ENCODE measurements around the gene FAM131B.

The FAM131B gene

GRCh38 chr7:143356414-143357050 is 6.0 kb downstream of the FAM131B start:
- no peak for DNase-seq

DNA sequence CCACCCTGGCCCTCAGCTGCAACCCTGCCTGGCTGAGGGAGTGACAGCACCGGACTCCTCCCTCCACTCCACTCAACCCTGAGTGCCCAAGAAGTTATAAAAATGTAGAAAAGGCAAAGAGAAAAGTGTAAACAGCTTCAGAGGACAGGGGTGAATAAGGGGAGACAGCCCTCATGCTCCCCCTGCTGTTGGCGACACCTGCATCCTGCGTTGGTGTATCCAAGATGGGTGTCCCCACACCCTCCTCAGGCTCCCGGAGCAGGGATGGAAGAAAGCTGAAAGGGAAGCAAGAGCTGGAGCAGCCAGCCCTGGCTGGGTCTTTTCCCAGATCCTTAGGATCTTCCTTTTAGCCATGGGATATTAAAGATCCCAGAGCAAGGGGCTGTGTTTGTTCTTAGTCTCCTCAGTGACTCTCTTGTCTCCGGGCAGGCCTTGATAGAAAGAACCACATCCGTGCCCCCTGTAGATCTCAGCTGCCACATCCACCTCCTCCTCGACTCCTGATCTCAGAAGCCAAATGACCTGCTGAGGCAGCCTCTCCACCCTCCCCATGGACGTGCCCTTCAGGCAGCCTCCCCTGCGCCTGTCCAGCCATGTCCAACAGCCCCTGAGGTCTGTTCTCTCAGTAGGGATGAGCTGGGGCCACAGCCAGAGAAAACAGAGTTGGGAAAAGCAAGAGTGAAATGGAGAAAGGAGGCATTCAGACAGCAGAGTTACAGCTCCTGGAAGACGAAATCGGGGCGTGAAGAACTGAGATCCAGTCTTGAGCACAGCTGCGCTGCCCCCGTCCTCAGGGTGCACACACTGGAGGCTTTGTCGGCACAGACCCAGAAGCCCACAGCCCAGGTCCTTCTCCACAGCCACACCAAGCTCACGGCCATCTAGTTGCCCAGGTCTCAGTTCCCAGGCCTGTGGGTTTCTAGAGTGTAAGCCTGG is 6.8 kb downstream of the FAM131B start:
- DNase-seq, result no peak

- no peak for DNase-seq
Observed at GRCh38 chr7:143354965-143355364, 7.5 kb downstream of the FAM131B start.

DNA sequence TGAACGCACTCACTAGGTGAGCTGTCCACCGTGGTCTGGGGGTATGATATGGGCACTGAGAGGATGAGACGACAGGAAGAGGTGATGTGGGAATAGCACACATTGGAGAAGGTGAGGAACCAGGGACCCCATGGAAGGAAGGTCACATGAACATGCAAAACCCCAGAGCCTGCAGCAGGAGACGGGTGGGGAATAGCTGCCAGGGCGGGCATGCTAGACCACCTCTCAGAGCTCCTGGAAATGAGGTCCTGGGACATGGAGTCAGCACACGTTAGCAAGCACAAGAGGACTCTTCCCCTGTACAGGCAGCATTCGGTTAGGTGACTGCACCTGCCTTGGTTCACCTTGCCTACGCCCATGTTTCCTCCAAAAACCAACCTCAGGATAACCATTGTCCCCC is 8.1 kb downstream of the FAM131B start:
- no peak for DNase-seq

GRCh38 chr7:143352531-143353002 is 9.9 kb downstream of the FAM131B start:
- DNase-seq, result no peak

- no peak for DNase-seq
Observed at GRCh38 chr7:143351574-143351973, 10.9 kb downstream of the FAM131B start.

GRCh38 chr7:143351060-143351459 is 11.5 kb downstream of the FAM131B start:
- DNase-seq, result no peak

- no peak for DNase-seq
Observed at GRCh38 chr7:143347950-143348349, 14.6 kb downstream of the FAM131B start.

DNA sequence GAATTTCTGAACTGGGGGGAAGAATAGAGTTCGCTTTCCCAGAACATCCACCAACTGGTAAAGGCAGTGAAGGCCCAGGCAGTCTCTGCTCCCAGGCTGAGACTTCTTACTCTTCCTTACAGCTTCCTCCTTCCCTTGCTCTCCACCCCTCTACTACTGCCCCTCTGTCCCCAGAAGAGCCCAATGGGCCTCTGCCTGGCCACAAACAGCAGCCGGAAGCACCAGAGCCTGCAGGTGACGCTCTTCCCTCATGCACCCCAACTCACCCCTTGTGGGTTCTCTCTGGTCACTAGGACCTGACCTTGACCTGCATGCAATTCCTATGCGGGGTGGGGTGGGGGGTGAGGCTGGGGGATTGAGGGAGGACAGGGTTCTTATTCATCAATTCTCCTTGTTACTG is 16.5 kb downstream of the FAM131B start:
- no peak for DNase-seq

DNA sequence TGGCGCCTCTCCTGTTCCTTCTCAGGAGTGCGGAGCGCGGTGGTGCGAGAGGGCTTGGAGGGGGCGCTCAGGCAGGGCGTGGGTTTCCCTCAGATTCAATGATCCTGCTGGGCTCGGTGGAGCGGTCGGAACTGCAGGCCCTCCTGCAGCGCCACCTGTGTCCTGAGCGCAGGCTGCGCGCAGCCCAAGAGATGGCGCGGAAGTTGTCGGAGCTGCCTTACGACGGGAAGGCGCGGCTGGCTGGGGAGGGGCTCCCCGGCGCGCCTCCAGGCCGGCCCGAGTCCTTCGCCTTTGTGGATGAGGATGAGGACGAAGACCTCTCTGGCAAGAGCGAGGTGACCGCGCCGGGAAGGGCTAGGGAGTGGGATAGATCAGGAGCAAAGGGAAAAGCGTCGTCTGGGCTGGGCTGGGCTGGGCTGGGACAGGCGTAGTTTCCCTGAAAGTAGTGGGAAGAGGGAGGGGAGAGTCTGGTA is 17.0 kb downstream of the FAM131B start:
- DNase-seq, result peak; percentile 62

DNA sequence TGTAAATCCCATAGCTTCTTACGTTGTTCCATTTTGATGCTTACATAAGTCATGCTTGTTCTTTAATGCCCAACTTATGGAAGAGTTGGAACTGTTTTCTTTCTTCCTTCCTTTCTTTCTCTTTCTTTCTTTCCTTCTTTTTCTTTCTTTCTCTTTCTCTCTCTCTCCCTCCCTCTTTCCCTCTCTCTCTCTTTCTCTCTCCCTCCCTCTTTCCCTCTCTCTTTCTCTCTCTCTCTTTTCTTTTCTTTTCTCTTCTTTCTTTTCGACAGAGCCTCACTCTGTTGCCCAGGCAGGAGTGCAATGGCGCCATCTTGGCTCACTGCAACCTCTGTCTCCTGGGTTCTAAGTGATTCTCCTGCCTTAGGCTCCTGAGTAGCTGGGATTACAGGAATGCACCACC is 18.9 kb downstream of the FAM131B start:
- no peak for DNase-seq

DNA sequence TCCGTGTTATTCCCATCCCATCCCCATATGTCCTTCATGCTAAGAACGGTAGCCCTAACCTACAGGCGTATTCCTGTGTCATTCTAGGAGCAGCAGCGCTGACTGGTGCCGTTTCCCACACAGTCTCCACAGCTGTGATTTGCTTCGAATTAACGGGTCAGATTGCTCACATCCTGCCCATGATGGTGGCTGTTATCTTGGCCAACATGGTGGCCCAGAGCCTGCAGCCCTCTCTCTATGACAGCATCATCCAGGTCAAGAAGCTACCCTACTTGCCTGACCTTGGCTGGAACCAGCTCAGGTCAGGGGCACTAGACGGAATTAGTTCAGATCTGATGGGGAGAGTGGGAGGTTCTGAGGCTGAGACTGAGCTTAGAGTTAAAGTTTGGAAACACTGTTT is 20.7 kb downstream of the FAM131B start:
- no peak for DNase-seq

- DNase-seq, result no peak
Observed at GRCh38 chr7:143337216-143337615, 25.3 kb downstream of the FAM131B start.

DNA sequence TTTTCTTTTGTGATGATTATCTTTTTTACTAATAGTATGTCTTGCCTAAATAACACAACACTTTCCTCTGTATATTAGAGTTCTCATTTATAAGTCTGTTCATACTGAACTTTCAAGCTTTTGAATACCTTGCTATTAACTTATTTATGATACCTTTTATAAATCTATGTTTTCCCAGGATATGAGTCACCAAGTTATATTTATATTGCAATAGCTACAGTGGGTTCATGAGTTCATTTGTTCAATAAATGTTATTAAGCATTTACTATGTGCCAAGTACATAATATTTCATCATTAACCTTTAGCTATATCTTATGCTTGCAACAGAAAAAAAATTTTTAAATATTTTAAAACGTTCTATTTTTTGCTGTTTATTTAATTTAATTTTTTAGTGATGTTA is 28.3 kb downstream of the FAM131B start:
- no peak for DNase-seq

DNA sequence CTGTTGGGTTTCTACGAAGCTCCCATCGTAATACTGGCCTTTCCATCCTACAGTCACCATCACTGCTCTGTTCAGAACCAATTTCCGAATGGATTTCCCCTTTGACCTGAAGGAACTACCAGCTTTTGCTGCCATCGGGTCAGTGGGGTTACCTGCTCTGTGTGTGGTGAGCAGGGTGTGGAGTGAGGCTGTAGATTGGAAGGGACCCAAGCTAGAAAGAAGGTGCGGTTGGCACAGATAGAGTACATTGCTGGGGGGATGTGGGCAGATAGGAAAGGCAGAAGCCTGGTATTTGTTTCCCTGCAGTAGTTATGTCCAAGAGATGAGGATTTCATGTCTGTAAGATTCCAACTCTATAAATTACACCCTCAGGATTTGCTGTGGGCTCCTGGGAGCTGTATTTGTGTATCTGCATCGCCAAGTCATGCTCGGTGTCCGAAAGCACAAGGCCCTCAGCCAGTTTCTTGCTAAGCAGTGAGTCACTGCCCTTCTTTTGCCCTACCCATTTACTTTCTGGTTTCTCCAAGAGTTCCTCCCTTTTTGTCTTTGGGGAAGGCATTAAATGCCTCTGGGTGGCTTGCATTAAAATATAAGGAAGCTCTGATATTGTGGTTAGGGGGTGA is 31.2 kb downstream of the FAM131B start:
- no peak for DNase-seq

DNA sequence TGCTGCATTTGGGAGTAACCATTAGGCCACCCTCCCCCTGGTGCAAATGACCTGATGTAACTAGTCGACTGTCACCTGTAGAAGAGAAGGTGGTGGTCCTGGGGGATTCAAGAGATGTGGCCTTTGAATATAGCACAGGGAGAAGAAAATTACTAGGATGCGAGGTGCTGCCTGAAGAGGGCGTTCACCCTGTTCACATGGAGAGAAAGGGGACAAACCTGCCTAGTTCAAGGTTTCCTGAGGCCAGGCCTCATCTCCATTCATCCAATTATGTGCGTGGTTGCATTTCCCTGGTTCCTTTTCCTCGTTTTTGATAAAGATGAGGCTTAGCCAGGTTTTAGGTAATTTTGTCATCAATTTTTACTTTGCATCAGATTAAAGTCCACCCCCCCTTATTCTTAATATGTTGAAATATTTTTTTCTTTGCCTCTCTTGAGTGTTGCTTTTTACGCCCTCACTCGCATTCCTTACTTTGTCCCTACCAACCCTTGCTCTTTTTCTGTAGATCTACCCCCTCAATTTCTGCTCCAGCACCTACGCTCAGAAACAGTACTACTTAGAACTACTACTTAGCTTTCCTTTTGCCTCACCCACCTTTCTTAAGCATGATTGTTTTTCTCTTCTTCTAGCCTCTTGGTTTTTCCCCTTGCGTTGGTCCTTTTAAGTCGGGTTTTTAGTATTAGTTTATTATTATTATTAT is 32.9 kb downstream of the FAM131B start:
- no peak for DNase-seq

DNA sequence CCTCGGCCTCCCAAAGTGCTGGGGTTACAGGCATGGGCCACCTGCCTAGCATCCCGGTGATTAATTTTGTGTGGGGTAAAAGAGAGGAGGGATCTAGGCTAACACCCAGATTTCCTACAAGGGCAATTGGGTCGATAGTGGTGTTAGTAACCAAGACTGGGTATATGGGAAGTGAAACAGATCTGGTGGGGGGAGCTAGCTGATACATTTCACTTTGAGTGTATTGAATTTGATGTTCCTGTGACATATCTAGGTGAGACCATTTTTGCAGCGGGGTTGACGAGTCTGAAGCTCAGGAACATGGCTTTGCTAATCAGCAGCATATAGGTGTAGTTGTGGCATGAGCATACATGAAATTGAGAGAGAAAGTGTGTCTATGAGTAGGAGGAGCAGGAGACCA is 34.6 kb downstream of the FAM131B start:
- DNase-seq, result no peak

GRCh38 chr7:143325240-143325639 is 37.3 kb downstream of the FAM131B start:
- DNase-seq, result no peak

- no peak for DNase-seq
Observed at GRCh38 chr7:143323653-143324052, 38.9 kb downstream of the FAM131B start.

- no peak for DNase-seq
Observed at GRCh38 chr7:143322760-143323633, 39.5 kb downstream of the FAM131B start.

- DNase-seq, result peak; percentile 24
Observed at GRCh38 chr7:143321734-143322133, 40.8 kb downstream of the FAM131B start.

GRCh38 chr7:143321242-143321641 is 41.3 kb downstream of the FAM131B start:
- DNase-seq, result no peak
